Measurements from ENCODE around the gene SYNGR1.

SYNGR1 gene, protein sequence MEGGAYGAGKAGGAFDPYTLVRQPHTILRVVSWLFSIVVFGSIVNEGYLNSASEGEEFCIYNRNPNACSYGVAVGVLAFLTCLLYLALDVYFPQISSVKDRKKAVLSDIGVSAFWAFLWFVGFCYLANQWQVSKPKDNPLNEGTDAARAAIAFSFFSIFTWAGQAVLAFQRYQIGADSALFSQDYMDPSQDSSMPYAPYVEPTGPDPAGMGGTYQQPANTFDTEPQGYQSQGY

DNA sequence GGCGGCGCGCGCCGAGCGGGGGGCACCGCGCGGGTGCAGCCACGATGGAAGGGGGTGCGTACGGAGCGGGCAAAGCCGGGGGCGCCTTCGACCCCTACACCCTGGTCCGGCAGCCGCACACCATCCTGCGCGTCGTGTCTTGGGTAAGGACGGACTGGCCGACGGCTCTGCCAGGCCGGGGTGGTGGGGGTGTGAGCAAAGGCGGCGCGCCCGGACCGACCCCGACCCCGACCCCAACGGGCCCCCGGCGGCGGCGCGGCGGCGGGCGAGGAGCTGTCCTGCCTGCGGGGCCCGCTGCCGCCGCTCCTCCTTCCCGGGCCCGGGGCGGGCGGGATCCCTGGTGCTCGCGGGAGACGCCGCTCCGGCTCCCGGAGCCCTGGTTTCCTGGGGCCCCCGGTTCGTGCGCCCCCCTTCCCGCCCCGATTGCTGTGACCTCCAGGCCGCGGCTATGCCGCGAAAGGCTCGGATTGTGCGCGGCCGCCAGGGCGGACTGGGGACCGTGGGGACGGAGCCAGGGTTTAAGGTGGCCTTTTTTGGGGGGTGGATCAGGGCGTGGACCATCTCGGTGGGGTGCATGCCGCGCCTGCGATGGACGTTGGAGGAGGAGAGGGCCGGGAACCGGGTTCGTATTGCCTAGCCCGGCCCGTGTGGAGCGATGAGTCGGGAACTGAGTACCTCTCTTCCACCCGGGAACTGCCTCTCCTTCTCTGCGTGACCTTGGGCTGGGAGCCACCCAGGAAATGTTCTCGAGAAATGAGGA is at the start of gene SYNGR1:
SYNGR1 (plus strand) TSS at position 25 of the 760 bp plus-strand sequence; CDS start at position 45, 20 bp downstream.
- no peak for DNase-seq

DNA sequence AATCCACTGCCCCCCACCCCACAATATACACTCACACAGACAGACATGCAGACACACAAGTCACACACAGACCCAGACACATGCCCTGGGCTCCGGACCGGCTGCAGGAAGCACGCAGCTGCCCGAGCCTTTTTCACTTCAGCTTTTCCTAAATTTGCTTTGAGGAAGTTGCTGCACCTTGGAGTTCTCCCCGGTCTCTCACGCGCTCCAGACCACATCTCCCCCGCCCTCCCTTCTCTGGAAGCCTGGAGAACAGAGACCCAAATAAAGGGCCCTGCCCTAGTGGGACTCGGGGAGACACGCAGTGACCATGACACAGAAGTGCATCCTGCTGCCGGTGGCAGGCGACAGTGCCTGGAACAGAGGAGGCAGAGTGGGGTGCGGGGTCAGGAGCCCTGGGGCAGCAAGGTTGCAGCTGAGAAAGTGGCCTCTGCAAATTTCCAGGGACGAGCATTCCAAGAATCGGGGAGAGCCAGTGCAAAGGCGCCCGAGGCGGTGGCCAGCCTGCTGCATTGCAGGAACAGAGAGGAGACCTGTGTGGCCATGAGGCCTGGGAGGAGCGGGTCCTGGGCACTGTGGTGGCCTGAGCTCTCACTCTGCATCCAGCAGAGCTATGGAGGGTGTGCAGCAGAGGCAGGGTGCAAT is 49.5 kb upstream of the SYNGR1 start:
- DNase-seq: no peak

DNA sequence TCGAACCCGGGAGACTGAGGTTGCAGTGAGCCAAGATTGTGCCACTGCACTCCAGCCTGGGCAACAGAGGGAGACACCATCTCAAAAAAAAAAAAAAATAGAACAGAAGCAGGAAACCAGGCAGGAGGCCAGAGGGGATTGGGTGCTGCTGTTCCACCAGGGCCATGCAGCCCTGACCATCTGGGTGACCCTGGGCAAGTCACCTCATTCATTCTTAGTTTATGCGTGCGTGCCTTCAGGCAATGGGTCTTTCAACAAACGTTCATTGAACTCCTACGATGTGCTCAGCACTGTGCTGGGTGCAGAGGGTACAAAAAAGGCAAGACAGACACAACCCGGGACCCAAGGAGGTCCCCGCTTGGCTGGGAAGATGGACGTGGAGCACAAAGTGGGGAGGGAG is 48.7 kb upstream of the SYNGR1 start:
- no peak for DNase-seq

GRCh38 chr22:39301926-39302325 is 47.9 kb upstream of the SYNGR1 start:
- DNase-seq: no peak

- DNase-seq: no peak
Observed at GRCh38 chr22:39302431-39302960, 47.3 kb upstream of the SYNGR1 start.

GRCh38 chr22:39303358-39303757 is 46.4 kb upstream of the SYNGR1 start:
- no peak for DNase-seq

DNA sequence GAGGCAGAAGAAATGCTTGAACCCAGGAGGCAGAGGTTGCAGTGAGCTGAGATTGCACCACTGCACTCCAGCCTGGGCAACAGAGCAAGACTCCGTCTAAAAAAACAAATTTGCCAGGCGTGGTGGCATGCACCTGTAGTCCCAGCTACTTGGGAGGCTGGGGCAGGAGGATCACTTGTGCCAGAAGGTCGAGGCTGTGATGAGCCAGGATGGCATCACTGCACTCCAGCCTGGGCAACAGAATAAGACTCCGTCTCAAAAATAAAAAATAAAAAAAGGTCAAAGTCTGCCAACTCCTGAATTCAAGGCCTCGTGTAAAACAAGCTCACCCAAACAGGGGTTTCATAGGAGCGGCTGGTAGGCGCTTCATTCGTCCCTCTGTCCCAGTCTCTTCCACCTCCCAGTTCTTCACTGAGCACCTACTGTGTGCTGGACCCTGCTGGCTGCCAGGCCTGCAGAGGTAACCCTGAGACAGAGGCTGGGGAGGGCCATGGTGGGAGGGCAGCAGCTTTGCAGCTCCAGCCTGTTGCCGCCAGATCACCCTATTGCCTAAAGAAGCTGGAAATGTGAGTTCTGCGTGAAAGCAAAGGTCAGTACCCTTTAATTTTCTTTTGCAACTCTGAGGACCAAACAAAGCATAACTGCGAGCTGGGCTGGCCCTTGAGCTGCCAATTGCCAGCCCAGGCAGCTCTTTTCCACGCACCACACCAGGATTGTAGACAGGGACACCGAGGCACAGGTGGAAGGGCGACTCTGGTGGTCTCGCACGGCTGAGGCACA is 45.7 kb upstream of the SYNGR1 start:
- no peak for DNase-seq

GRCh38 chr22:39306456-39307361 is 43.1 kb upstream of the SYNGR1 start:
- DNase-seq: peak; percentile 23

GRCh38 chr22:39308614-39309363 is 41.0 kb upstream of the SYNGR1 start:
- no peak for DNase-seq

DNA sequence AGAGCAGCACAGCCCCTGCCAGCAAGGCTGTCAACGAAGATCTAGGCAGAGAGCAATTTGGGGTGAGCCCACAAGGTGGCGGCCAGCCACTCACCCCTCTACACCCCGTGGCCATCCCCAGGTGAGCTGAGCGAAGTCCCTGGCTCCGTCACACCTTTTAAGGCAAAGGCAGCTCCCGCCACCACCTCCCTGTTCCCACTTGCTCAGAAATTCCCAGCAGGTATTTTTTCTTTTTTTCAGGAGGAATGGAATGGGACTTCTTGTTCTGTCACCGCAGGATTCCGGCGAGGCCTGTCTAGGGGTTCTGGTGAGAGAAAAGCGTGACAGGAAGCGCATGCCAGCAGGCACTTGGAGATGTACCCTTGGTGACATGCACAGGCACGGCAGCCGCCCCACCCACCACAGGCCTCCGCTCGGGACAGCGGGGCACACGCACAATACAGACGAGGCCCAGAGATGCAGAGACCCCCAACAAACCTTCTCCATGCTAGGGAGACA is 40.4 kb upstream of the SYNGR1 start:
- no peak for DNase-seq

- DNase-seq: no peak
Observed at GRCh38 chr22:39309881-39310714, 39.7 kb upstream of the SYNGR1 start.

- no peak for DNase-seq
Observed at GRCh38 chr22:39311592-39312400, 38.0 kb upstream of the SYNGR1 start.

DNA sequence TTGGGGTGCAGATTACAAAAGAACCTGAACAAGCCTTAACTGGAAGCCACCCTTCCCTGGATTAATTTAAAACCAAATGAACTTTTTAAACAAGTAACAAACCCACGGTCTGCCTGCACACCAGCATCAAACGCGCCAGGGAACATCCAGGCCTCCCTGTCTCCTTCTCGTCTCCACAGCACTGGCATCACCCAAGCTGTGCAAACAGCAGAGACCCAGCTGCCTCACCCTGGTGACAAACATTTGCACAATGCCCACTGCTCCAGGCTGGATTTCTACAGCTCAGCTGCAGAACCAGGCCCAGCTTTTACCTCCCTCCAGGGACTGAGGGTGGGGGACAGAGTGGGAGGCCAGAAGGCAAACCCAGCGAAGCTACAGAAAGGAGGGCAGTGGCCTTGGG is 37.4 kb upstream of the SYNGR1 start:
- DNase-seq: no peak

DNA sequence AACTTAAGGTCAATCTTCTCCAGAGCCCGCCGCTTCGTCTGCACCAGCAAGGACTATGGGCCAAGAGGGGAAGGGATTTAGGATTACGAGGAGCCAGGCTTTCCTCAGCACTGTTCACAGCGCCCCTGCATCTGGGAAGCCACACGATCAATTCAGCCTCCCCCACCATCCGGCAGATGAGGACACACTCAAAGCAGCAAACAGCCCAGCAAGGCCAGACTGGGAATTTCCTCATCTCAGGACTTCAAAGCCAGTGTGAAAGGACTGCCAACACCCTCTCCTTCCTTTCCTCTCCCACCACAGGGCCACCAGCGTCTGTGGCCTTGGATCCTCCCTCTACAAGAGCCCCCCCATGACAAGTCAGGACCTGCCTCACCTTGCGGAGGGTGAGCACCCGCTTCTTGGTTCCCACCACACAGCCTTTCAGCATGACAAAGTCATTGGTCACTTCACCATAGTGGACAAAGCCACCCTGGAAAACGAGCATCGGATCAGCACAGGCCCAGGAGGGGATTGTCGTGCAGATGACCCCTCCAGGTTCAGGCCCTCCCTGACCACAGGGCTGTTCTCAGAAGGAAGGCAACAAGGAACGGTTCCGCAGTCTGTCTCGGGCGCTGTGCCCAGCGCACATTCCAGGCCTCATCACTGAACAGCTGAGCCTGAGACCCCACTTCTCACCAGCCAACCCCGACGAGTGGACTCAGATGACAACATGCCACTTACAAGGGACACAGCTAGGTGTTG is 36.4 kb upstream of the SYNGR1 start:
- DNase-seq: no peak

DNA sequence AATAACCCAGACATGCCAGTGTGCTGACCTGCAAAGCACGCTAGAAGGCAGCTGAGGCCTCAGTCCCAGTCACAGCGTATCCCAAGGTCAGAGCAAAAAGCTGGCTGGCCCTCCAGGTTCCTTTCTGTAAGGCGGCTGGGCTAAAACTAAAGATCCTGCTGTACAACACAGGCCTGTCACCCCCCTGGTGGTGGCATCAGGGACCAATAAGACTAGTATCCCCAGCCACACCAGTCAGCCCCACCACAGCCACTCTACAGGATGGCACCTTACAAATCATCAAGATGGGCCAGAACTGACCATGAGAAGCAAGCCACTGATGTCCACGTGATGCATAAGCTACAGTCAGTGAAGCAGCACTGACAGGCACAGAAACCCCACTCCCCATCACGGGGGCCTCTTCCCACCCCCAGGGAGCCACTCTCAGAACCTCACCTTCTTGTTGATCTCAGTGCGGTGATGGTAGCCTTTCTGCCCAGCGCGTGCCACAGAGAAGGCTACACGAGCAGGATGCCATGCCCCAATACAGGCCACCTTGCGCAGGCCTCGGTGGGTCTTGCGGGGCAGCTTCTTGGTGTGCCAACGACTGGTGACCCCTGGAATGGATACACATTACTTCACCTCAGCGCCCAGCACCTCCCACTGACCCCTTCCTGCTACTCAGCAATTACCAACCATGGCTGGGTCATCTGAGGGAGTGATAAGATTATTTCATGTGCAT is 35.4 kb upstream of the SYNGR1 start:
- no peak for DNase-seq

GRCh38 chr22:39315389-39315788 is 34.4 kb upstream of the SYNGR1 start:
- no peak for DNase-seq

DNA sequence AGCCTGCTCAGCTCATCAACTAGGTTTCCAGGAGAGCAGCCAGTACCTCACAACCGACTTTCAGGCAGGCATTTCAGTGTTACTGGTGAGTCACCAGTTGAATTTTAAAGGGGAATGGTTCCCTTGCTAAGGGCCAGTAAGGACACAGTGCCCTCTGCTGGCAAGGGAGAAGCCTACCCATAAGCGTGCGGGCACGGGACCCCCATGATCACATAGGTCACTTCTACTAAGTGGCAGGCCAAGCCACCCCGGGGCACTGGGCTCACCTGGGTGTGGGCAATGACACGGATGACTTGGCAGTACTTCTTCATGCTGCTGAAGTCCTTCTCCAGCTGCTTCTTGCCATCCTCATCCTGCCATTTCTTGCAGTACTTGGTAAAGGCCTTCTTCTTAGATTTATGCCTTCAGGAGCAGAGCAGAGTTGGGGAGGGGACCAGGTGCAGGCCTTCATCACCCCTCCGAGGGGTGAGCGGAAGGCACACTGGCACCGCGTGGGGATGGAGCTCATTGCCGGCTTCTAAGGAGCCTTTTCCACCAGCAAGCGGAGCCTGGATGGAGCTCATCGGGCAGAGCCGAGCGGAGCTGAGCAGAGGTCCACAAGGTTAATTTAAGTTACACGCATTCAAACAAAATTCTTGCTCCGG is 33.2 kb upstream of the SYNGR1 start:
- peak; percentile 63 for DNase-seq
